ENCODE data around the gene PRKCE. TPM values are rescaled to one million over a fixed set of nuclear protein-coding genes. Genes with fewer than 3 reads are reported as not detected.

The PRKCE gene
- total and polyA plus RNA-seq, 3 experiments from 2014 or later, result 3.1 to 9.6 (median 7.9) TPM

GRCh38 chr2:45843136-45843535 lies 191.7 kb downstream of the PRKCE start:
- H3K36me3 Mint-ChIP-seq, result peaks cover 6 to 14% (median 10%) of the 10 kb centered on the region in 3 donors
- CTCF ChIA-PET, result no interaction called here
- H3K27me3 Mint-ChIP-seq, result peaks cover 0 to 2% of the 10 kb centered on the region in 2 donors
- Histone ChIP-seq H3K4me3 (ENCODE audit: low read length) (no peak overlapping the region), H3K27ac (ENCODE audit: low read depth, low read length) (no peak overlapping the region), H3K36me3 (ENCODE audit: insufficient read depth, low read length) (no peaks in the 10 kb centered on the region), H3K27me3 (ENCODE audit: insufficient read depth, low read length, poor library complexity, severe bottlenecking) (no peaks in the 10 kb centered on the region), H3K4me1 (ENCODE audit: insufficient read depth, low read length) (peaks cover 6% of the 10 kb centered on the region), H3K9me3 (ENCODE audit: low read length) (no peaks in the 10 kb centered on the region)
- H3K4me3 Mint-ChIP-seq, result no peak overlapping the region
- POLR2A ChIA-PET, result no interaction called here
- H3K9me3 Mint-ChIP-seq, result no peaks in the 10 kb centered on the region
- H3K27ac Mint-ChIP-seq, result peak overlapping the region in 2 of 8 donors; percentile 29 to 41
- no peak for DNase-seq
- peaks cover 14 to 29% (median 25%) of the 10 kb centered on the region in 3 donors for H3K4me1 Mint-ChIP-seq

- Mint-ChIP-seq H3K27ac (peak overlapping the region in 2 of 8 donors; percentile 6 to 54), H3K27me3 (peaks cover 0 to 2% of the 10 kb centered on the region in 2 donors), H3K4me1 (peaks cover 19 to 29% (median 25%) of the 10 kb centered on the region in 3 donors), H3K36me3 (peaks cover 6 to 25% (median 14%) of the 10 kb centered on the region in 3 donors), H3K4me3 (no peak overlapping the region), H3K9me3 (no peaks in the 10 kb centered on the region)
- H3K4me3 ChIP-seq (ENCODE audit: low read length), result no peak overlapping the region
- H3K4me1 ChIP-seq (ENCODE audit: insufficient read depth, low read length), result peaks cover 6% of the 10 kb centered on the region
- H3K27ac ChIP-seq (ENCODE audit: low read depth, low read length), result no peak overlapping the region
- H3K27me3 ChIP-seq (ENCODE audit: insufficient read depth, low read length, poor library complexity, severe bottlenecking), result no peaks in the 10 kb centered on the region
- DNase-seq, result no peak
- no peaks in the 10 kb centered on the region for H3K36me3 ChIP-seq (ENCODE audit: insufficient read depth, low read length)
- CTCF ChIA-PET, result no interaction called here
- no peaks in the 10 kb centered on the region for H3K9me3 ChIP-seq (ENCODE audit: low read length)
- POLR2A ChIA-PET, result no interaction called here
Measured at GRCh38 chr2:45844796-45845457, 193.5 kb downstream of the PRKCE start.

- H3K4me1 Mint-ChIP-seq, result peaks cover 19 to 29% (median 25%) of the 10 kb centered on the region in 3 donors
- POLR2A ChIA-PET, result no interaction called here
- peak overlapping the region in 1 of 8 donors; percentile 6 for H3K27ac Mint-ChIP-seq
Measured at GRCh38 chr2:45845566-45845965, 194.1 kb downstream of the PRKCE start.

GRCh38 chr2:45849491-45850283 lies 198.2 kb downstream of the PRKCE start:
- Mint-ChIP-seq H3K36me3 (peaks cover 6 to 35% (median 17%) of the 10 kb centered on the region in 3 donors), H3K27ac (no peak overlapping the region), H3K9me3 (no peaks in the 10 kb centered on the region), H3K4me3 (no peak overlapping the region), H3K4me1 (peaks cover 3 to 7% (median 5%) of the 10 kb centered on the region in 3 donors), H3K27me3 (peaks cover 0 to 2% of the 10 kb centered on the region in 2 donors)
- POLR2A ChIA-PET, result no interaction called here
- no peak for DNase-seq
- CTCF ChIA-PET, result no interaction called here
- Histone ChIP-seq H3K27me3 (ENCODE audit: insufficient read depth, low read length, poor library complexity, severe bottlenecking) (no peaks in the 10 kb centered on the region), H3K4me3 (ENCODE audit: low read length) (no peak overlapping the region), H3K36me3 (ENCODE audit: insufficient read depth, low read length) (no peaks in the 10 kb centered on the region), H3K9me3 (ENCODE audit: low read length) (no peaks in the 10 kb centered on the region), H3K27ac (ENCODE audit: low read depth, low read length) (no peak overlapping the region), H3K4me1 (ENCODE audit: insufficient read depth, low read length) (no peaks in the 10 kb centered on the region)

More at GRCh38 chr2:45845566-45845965, 194.1 kb downstream of the PRKCE start:
- CTCF ChIA-PET, result no interaction called here
- peaks cover 6 to 26% (median 19%) of the 10 kb centered on the region in 3 donors for H3K36me3 Mint-ChIP-seq
- H3K27me3 Mint-ChIP-seq, result peaks cover 0 to 2% of the 10 kb centered on the region in 2 donors
- no peaks in the 10 kb centered on the region for H3K36me3 ChIP-seq (ENCODE audit: insufficient read depth, low read length)
- H3K4me1 ChIP-seq (ENCODE audit: insufficient read depth, low read length), result peaks cover 6% of the 10 kb centered on the region
- H3K27me3 ChIP-seq (ENCODE audit: insufficient read depth, low read length, poor library complexity, severe bottlenecking), result no peaks in the 10 kb centered on the region
- no peaks in the 10 kb centered on the region for H3K9me3 Mint-ChIP-seq
- H3K27ac ChIP-seq (ENCODE audit: low read depth, low read length), result no peak overlapping the region
- no peak for DNase-seq
- no peak overlapping the region for H3K4me3 ChIP-seq (ENCODE audit: low read length)
- no peaks in the 10 kb centered on the region for H3K9me3 ChIP-seq (ENCODE audit: low read length)
- H3K4me3 Mint-ChIP-seq, result no peak overlapping the region

GRCh38 chr2:45850558-45850957 lies 199.1 kb downstream of the PRKCE start:
- H3K36me3 Mint-ChIP-seq, result peaks cover 4 to 35% (median 17%) of the 10 kb centered on the region in 3 donors
- ChIA-PET CTCF (no interaction called here), POLR2A (no interaction called here)
- peaks cover 0 to 5% (median 0%) of the 10 kb centered on the region in 3 donors for H3K4me1 Mint-ChIP-seq
- peak overlapping the region in 1 of 8 donors; percentile 39 for H3K27ac Mint-ChIP-seq
- DNase-seq, result no peak
- no peaks in the 10 kb centered on the region for H3K27me3 Mint-ChIP-seq
- H3K4me3 Mint-ChIP-seq, result no peak overlapping the region
- Histone ChIP-seq H3K9me3 (ENCODE audit: low read length) (no peaks in the 10 kb centered on the region), H3K36me3 (ENCODE audit: insufficient read depth, low read length) (no peaks in the 10 kb centered on the region), H3K27ac (ENCODE audit: low read depth, low read length) (no peak overlapping the region), H3K4me1 (ENCODE audit: insufficient read depth, low read length) (no peaks in the 10 kb centered on the region), H3K4me3 (ENCODE audit: low read length) (no peak overlapping the region), H3K27me3 (ENCODE audit: insufficient read depth, low read length, poor library complexity, severe bottlenecking) (no peaks in the 10 kb centered on the region)
- no peaks in the 10 kb centered on the region for H3K9me3 Mint-ChIP-seq

- H3K9me3 Mint-ChIP-seq, result no peaks in the 10 kb centered on the region
- Histone ChIP-seq H3K4me1 (ENCODE audit: insufficient read depth, low read length) (no peaks in the 10 kb centered on the region), H3K9me3 (ENCODE audit: low read length) (no peaks in the 10 kb centered on the region), H3K27ac (ENCODE audit: low read depth, low read length) (no peak overlapping the region), H3K27me3 (ENCODE audit: insufficient read depth, low read length, poor library complexity, severe bottlenecking) (no peaks in the 10 kb centered on the region), H3K36me3 (ENCODE audit: insufficient read depth, low read length) (no peaks in the 10 kb centered on the region), H3K4me3 (ENCODE audit: low read length) (no peak overlapping the region)
- no peaks in the 10 kb centered on the region for H3K27me3 Mint-ChIP-seq
- POLR2A ChIA-PET, result no interaction called here
- no peak overlapping the region for H3K4me3 Mint-ChIP-seq
- H3K27ac Mint-ChIP-seq, result no peak overlapping the region
- peaks cover 1 to 33% (median 14%) of the 10 kb centered on the region in 3 donors for H3K36me3 Mint-ChIP-seq
- H3K4me1 Mint-ChIP-seq, result peaks cover 0 to 5% (median 0%) of the 10 kb centered on the region in 3 donors
- DNase-seq, result no peak
- CTCF ChIA-PET, result no interaction called here
Measured at GRCh38 chr2:45851111-45851510, 199.6 kb downstream of the PRKCE start.

- Histone ChIP-seq H3K4me3 (ENCODE audit: low read length) (no peak overlapping the region), H3K9me3 (ENCODE audit: low read length) (no peaks in the 10 kb centered on the region), H3K36me3 (ENCODE audit: insufficient read depth, low read length) (no peaks in the 10 kb centered on the region), H3K27me3 (ENCODE audit: insufficient read depth, low read length, poor library complexity, severe bottlenecking) (no peaks in the 10 kb centered on the region), H3K4me1 (ENCODE audit: insufficient read depth, low read length) (no peaks in the 10 kb centered on the region), H3K27ac (ENCODE audit: low read depth, low read length) (no peak overlapping the region)
- Mint-ChIP-seq H3K36me3 (peaks cover under 1 to 27% (median 13%) of the 10 kb centered on the region in 3 donors), H3K4me3 (no peak overlapping the region), H3K27me3 (no peaks in the 10 kb centered on the region), H3K4me1 (peaks cover 0 to 5% (median 0%) of the 10 kb centered on the region in 3 donors), H3K9me3 (no peaks in the 10 kb centered on the region), H3K27ac (no peak overlapping the region)
- POLR2A ChIA-PET, result no interaction called here
- no peak for DNase-seq
- CTCF ChIA-PET, result no interaction called here
Measured at GRCh38 chr2:45851576-45852304, 200.3 kb downstream of the PRKCE start.
